Measurements from ENCODE around the gene LRP2.

The LRP2 gene

GRCh38 chr2:169129703-169130243 is 232.6 kb downstream of the LRP2 start:
- no peak for TF ChIP-seq CTCF (conservative IDR thresholded peaks at IDR 0.05; ENCODE audit: low read length)
- DNase-seq (ENCODE audit: low read depth), result no peak
- H3K4me3 ChIP-seq (ENCODE audit: low read length), result no peak overlapping the region

GRCh38 chr2:169119851-169120250 is 242.5 kb downstream of the LRP2 start:
- no peak for DNase-seq (ENCODE audit: low read depth)

GRCh38 chr2:169119123-169119760 is 243.1 kb downstream of the LRP2 start:
- no peak for DNase-seq (ENCODE audit: low read depth)
- no peak overlapping the region for H3K4me3 ChIP-seq (ENCODE audit: low read length)
- TF ChIP-seq CTCF (conservative IDR thresholded peaks at IDR 0.05; ENCODE audit: low read length), result no peak

More at GRCh38 chr2:169119851-169120250, 242.5 kb downstream of the LRP2 start:
- TF ChIP-seq CTCF (conservative IDR thresholded peaks at IDR 0.05; ENCODE audit: low read length), result no peak
- no peak overlapping the region for H3K4me3 ChIP-seq (ENCODE audit: low read length)

- no peak for DNase-seq (ENCODE audit: low read depth)
- no peak for TF ChIP-seq CTCF (conservative IDR thresholded peaks at IDR 0.05; ENCODE audit: low read length)
- no peak overlapping the region for H3K4me3 ChIP-seq (ENCODE audit: low read length)
Measured at GRCh38 chr2:169118060-169118459, 244.3 kb downstream of the LRP2 start.

GRCh38 chr2:169116993-169117392 is 245.3 kb downstream of the LRP2 start:
- no peak overlapping the region for H3K4me3 ChIP-seq (ENCODE audit: low read length)
- DNase-seq (ENCODE audit: low read depth), result no peak
- TF ChIP-seq CTCF (conservative IDR thresholded peaks at IDR 0.05; ENCODE audit: low read length), result no peak

GRCh38 chr2:169116327-169116726 is 246.0 kb downstream of the LRP2 start:
- no peak for DNase-seq (ENCODE audit: low read depth)
- no peak overlapping the region for H3K4me3 ChIP-seq (ENCODE audit: low read length)
- no peak for TF ChIP-seq CTCF (conservative IDR thresholded peaks at IDR 0.05; ENCODE audit: low read length)

- no peak overlapping the region for H3K4me3 ChIP-seq (ENCODE audit: low read length)
- DNase-seq (ENCODE audit: low read depth), result no peak
- TF ChIP-seq CTCF (conservative IDR thresholded peaks at IDR 0.05; ENCODE audit: low read length), result no peak
Measured at GRCh38 chr2:169114056-169114455, 248.3 kb downstream of the LRP2 start.

All from AG10803 (cell line).